Measurements from ENCODE around the gene ZNF326.
"Not testable (repeated sequence)": the region's sequence is repeated elsewhere in the genome, so short reads cannot be mapped to it uniquely, and the experiment has no call there.

Gene ZNF326

DNA sequence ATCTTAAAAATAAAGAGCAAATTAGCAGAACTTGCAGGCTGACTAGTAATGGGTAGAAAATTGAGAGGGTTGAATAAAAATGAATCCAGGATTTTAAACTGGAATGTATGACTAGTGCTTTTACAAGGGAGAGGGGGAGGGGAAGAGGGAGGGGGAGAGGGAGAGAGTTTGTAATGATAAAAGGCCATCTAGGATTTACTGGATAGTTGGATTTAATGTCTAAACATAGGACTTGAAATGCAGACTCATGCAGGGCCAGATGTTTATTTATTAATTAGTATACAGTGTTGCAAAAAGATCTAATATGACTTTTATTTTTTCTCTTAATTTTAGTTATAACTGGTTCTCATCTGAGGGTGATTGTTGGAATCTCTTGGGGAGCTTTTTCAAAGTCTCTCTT is 4.3 kb downstream of the ZNF326 start:
- DNase-seq = no peak

DNA sequence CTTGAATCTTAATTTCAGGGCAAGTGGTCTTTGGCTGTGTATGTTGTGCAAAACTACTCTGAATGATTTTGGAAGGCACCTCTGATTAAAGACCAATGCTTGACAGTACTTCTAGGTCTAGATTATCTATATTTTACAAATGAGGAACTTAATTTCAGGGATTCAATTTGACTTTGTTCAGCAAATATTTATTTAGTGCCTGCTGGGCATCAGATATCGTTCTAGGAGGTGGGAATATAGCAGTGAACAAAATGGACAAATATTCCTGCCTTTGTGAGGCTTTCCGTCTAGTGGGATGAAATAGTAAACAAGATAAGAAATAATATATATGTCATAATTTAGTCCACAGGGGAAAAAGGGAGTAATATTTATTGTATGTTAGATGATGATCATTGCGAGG is 4.7 kb downstream of the ZNF326 start:
- DNase-seq = no peak

DNA sequence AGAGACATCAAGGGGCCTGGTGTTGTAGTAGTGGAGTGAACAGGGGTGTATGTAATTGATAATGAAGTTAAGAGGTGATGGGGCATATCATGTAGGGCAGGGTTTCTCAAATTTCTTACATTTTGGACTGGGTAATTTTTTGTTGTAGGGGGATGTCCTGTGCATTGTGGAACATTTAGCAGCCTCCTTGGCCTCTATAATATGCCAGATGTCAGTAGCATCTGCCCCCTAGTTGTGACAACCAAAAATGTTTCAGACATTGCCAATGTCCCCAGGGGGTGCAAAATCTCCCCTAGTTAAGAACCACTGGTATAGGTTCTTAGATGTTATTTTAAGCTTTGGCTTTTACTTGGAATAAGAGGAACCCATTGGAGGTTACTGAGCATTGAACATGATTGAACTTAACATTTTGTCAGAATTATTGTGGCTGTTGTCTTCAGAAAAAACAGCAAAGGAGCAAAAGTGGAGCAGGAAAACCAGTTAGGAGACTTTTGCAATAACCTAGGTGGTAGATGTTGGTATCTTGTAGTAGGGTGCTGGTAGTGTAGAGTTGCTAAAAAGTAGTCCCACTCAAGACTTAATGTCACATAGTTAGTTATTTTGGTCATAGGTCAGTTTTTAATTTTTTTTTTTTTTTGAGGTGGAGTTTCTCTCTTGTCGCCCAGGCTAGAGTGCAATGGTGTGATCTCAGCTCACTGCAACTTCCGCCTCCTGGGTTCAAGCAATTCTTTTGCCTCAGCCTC is 6.2 kb downstream of the ZNF326 start:
- no peak for DNase-seq

DNA sequence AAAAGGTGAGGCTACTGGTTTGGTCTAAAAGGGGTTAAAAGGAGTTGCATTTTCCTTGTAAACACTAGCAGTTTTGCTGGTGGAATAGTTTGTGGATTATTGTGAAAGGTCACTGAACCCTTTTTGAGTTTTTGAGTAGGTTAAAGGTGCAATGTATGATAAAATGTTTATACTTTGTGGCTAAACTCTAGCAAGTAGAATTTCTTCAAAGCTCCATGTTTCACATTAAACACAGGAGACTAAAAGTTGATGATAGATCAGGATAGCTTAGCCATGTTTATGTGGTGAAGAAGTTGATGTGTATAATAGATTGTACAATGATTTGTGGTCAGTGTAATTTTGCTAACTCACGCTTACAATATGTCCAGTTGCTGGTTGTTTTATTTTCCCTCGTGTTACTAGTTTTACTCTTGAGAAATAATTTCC is 13.1 kb downstream of the ZNF326 start:
- DNase-seq = no peak

DNA sequence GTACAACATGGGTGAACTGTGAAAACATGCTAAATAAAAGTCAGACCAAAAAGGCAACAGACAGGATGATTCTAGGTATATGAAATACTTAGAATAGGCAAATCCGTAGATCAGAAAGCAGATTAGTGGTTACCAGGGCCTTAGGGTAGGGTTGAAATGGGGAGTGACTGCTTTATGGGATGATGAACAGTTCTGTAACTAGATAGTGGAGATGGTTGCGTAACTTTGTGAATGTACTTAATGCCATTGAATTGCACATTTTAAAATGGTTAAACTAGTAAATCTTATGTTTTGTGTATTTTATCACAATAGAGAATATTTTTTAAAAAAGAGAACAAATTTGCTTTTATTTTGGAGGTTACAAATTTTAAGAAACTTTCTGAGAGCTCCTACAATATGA is 17.4 kb downstream of the ZNF326 start:
- DNase-seq = no peak

DNA sequence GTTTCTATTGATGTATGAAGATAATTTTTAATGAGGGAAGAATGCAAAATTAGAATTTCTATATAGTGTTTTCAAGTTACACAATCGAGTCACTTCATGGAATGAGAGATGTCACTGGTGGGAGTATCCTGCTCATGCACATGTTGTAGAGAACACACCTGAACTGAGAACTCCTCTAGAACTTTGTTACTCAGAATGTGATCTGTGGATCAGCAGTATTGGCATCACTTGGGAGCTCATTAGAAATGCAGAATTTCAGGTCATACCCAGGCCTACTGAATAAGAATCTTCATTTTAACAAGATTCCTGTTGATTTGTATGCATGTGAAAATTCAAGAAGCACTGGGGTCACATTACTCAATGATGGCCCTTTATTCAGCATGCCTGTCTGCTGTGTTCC is 28.8 kb downstream of the ZNF326 start:
- DNase-seq = no peak

DNA sequence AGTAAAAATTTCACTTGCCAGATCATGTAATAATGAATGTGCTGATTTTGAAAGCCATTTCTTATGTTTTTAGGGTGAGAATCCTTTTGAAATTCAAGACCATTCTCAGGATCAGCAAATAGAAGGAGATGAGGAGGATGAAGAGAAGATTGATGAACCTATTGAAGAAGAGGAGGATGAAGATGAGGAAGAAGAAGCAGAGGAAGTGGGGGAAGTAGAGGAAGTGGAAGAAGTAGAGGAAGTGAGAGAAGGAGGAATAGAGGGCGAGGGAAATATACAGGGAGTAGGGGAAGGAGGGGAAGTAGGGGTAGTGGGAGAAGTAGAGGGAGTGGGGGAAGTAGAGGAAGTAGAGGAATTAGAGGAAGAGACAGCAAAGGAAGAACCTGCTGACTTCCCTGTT is 32.4 kb downstream of the ZNF326 start:
- no peak for DNase-seq

DNA sequence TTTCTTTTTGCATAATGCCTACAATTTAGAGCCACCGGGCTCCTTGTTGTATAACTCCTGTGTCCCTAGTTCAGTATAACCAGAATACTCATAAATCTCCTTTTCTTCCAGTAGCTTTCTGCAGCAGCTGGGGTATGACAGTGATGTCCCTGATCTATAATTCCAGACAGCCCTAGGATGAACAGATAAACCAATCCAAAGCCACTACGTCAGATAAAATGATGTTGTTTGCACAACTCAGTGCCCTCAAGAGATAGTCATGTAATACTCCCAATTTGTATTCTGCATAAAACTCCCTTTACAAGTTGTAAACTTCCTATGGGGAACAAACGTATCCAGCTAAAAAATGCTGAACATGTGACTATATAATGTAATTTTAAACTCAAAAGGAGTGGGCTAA is 44.7 kb downstream of the ZNF326 start:
- DNase-seq = no peak

DNA sequence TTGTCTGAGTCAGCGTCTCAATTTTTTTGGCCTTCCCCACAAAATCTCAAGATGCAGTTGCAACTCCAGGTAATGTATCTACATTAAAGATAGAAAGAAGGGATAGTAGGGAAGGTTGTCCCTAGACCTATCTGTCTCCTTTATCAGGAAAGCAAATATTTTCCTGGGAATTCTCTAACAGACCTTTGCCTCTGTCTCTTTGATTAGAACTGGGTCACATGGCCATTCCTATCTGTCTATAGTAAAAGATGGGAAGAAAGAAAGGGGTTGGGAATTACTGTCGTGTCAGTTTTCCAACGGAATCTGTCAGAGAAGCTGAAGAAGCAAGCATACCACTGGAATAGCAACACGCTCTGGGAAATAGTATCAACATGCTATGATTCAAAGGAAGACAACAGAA is 48.7 kb downstream of the ZNF326 start:
- no peak for DNase-seq

DNA sequence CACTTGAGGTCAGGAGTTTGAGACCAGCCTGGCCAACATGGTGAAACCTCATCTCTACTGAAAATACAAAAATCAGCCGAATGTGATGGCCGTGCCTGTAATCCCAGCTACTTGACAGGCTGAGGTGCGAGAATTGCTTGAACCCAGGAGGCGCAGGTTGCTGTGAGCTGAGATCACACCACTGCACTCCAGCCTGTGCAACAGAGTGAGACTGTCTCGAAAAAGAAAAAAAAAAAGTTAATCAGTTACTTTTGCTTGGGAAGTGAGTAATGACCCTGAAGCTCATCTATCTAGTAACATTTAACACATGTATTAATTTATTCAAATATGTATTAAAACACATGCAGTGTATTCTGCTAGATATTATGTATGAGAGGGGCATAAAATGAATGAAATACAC is 49.4 kb downstream of the ZNF326 start:
- DNase-seq = no peak

DNA sequence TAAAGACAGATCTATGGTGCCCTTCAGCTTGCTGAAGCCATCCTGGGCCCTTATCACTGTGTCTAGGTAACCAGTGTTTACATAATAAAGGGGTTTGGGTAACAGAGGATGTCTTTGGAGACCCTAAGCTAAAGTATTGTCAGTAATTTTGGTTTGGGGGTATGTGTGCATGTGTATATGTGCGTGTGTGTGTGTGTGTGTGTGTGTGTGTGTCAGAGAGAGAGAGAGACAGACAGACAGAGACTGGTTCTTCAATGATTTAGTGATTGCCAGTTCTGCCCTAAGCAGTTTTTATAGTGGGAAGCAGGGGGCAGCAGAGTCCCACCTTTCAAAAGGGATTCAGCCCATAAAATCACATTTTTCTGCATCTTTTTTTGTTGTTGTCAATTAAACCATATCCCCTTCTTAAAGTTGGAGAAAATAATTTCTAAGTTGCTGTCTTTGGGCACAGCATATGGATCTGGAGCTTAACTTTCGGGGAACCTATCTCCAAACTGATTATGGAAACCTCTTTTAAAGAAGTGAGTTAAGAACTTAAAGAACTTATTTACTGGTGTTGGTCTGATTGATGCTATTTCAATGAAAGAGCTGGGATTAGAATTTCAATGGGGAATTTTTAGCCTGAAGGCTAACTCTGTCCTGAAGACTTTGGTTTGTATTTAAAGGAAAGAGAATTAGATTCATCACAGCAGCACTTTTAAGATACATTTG is 51.1 kb downstream of the ZNF326 start:
- no peak for DNase-seq

DNA sequence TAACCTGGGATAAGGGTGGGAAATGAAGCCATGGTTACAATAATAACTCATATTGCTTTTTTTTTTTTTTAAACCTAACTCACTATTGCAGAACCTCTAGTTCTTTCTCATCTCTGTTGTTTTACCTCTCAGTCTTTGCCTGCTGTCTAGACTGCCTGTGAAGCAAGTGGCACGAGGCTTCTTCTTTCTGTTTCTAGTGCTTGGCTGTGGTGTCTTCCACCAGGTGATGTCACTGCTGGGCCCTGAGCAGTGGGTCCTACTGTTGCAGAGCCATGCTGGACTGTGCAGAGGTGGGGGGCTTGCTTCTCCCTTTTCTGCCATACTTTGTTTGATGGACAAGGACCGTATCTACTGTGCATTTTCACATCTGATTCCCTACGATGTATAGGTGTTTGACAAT is 51.7 kb downstream of the ZNF326 start:
- DNase-seq = no peak

DNA sequence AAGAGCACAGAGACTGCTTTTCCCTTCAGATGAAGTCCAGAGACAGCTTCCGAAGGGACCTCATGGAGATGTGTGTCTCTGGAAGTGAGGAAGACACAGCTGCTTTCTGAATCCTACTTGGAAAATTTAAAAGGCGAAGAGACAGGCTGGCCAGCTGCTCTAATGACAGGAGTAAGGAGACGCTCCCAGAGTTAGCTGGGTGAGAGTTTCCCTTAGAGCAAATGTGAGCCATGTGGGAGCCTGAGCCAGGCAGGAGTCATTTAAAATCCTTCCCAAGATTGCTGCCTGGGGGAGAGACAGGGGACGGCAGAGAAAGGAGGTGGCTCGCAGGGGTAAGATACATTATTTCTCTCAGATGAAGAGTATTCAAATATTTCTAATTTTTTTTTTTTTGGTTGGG is 53.1 kb downstream of the ZNF326 start:
- DNase-seq = no peak

DNA sequence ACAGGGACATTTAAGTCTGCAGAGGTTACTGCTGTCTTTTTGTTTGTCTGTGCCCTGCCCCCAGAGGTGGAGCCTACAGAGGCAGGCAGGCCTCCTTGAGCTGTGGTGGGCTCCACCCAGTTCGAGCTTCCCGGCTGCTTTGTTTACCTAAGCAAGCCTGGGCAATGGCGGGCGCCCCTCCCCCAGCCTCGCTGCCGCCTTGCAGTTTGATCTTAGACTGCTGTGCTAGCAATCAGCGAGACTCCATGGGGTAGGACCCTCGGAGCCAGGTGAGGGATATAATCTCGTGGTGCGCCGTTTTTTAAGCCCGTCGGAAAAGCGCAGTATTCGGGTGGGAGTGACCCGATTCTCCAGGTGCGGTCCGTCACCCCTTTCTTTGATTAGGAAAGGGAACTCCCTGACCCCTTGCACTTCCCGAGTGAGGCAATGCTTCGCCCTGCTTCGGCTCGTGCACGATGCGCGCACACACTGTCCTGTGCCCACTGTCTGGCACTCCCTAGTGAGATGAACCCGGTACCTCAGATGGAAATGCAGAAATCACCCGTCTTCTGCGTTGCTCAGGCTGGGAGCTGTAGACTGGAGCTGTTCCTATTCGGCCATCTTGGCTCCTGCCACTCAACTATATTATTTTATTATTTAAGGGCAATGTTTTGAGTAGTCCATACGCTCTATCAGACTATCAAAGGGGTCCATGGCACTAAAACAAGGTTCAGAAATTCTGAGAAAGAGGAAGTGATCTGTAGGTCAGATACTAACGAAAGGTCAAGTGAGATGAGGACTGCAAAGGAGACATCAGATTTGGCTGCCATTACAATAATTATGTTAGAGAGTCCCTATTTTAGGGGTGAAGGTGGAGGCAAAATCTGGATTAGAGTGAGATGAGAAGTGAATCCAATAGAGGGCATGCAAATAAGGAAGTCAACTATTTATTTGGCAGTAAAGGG is 68.1 kb downstream of the ZNF326 start:
- not testable (repeated sequence) for DNase-seq

DNA sequence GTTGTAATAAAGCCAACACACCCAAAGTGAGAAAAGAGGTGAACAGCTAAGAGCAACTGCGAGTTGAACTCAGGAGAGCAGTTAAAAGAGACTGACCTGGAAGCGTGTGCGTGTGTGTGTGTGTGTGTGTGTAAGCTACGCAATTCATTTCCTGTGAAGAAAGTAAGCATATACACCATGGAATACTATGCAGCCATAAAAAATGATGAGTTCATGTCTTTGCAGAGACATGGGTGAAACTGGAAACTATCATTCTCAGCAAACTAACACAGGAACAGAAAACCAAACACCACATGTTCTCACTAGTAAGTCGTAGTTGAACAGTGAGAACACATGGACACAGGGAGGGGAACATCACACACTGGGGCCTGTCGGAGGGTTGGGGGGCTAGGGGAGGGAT is 69.2 kb downstream of the ZNF326 start:
- DNase-seq = not testable (repeated sequence)

DNA sequence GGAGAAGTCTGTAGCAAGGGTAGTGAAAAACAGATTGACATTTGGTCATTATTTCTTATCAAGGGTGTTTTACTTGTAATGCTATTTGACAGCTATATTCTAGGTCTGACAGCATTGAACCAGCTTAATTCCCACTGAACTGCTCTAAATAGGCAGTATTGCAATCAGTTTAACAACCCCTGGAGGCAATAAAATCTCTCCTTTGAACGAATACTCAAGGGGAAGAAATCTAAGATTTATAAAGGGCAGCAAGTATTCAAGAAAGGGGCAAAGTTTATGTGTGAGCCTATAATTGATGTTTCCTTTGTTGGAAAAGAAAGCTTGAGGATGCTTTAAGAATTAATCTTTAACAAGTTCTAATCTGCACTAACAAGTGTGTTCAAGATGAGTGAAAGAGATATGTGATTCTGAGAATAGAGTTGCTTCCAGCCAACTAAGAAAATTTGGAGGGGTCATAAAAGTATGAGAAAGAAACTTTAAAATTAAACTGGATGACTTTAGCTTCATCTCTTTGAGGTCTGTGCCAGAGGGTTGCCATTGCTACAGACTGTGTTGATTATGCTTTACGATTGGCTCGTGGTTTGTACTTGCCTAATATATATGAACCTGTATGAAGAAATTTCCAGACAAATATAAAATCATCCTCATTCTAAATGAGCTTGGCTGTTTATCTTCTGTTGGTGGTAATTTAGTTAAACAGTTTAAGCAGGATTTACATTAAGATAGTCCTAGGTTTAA is 72.5 kb downstream of the ZNF326 start:
- no peak for DNase-seq

DNA sequence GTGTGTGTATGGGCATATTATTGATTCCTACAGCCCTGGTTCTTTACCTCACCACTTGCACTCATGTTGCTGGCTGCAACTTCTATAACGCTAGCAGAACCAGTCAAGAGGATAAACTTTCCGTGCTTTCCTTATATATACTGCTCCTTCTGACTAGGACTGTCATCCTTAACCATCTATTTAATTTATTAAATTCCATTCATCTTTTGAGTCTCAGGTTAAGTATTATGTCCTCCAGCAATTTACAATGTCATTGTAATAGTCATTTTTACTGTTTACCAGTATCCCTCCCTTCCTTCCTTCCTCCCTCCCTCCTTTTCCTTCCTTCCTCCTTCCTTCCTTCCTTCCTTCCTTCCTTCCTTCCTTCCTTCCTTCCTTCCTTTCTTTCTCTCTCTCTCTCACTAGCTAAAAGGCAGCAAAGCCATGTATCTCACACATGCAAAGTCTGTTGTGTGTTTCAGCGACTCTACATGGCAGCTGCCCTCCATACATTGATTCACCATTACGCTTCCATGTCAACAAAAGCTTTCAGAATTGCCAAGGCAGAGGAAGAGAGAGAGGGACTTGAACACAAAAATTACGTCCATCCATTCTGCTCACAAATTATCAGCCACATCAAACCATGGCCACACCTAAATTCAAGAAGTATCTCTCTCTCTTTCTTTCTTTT is 73.8 kb downstream of the ZNF326 start:
- no peak for DNase-seq

DNA sequence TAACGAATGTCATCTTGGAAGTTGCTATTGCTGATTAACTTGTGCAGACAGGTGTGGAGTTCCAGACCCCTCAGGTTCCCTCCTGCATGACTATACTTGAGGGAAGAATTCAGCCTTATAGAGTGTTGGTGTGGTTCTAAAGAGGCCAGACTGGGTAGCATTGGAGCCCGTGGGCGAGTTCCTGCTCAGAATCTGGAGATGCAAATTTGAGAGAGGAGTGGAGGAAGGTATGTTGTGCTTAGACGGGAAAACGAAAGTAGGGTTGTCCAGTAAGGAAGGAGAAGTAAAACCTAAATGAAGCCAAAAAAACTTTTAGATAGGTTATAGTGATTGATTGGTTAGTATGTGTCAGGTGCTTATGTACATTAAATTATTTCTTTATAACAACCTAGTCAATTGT is 79.2 kb downstream of the ZNF326 start:
- no peak for DNase-seq

DNA sequence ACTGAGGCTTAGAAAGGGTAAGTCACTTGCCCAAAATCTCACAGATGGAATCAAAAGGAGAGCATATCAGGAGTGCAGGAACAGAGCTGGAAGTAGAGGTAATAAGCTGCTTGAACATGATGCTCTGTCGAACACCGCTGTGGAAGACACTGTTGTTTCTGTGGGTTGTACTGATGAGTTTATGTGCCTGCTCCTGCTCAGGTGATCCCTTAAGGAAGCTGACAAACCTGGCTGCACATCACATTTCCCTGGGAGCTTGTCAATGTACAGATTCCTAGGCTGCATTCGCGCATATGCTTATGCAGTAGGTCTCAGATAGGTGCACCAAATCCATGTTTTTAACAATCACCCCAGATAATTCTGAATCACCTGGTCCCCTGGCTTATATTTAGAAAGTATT is 79.7 kb downstream of the ZNF326 start:
- DNase-seq = no peak

DNA sequence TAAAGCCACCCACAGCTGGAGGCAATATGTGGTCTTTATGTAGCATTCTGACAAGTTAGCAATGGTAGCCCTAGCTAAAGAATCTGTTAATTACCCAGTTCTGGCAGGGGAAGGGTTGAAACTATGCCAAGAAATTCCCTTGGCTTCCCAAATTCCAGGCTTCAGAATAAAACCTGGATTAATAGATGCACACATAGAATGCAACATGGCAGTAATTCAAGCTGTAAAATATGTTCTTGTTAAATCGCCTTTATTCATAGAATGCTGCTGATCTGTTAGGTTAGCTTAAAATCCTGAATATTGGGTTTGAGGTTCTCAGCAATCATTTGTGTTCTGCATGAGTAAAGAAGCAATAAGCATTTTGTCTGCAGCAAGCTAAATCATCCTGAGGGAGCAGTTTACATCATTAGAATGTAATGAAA is 80.1 kb downstream of the ZNF326 start:
- no peak for DNase-seq

DNA sequence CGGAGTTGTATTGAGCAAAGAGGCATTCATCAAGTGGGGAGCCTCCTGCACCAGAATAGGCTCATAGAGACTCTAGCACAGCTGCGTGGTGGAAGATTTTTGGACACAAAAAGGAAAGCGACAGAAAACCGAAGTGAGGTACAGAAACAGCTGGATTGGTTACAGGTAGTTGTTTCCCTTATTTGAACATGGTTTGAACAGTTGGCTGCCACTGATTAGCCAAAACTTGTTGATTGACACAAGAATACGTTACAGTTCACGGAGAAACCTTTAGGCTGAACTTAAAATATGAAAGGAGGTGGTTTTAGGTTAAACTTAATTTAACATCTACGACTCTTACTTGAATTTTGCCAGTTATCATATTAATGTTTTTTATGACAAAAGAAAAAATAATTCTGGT is 89.1 kb downstream of the ZNF326 start:
- no peak for DNase-seq

Measured in effector CD8-positive, alpha-beta T cell (primary cell).